ENCODE measurements around the gene ST8SIA3.
"Not testable (repeated sequence)": the region's sequence is repeated elsewhere in the genome, so short reads cannot be mapped to it uniquely, and the experiment has no call there.

The ST8SIA3 gene

GRCh38 chr18:57366528-57367081, 14.2 kb downstream of the ST8SIA3 start:
- no peak for DNase-seq (ENCODE audit: low read depth)

GRCh38 chr18:57372444-57372843, 20.1 kb downstream of the ST8SIA3 start:
- no peak for DNase-seq (ENCODE audit: low read depth)

- DNase-seq (ENCODE audit: low read depth), result no peak
Observed at GRCh38 chr18:57373017-57373416, 20.7 kb downstream of the ST8SIA3 start.

GRCh38 chr18:57376503-57376902, 24.1 kb downstream of the ST8SIA3 start:
- DNase-seq (ENCODE audit: low read depth), result no peak

GRCh38 chr18:57389271-57389670, 36.9 kb downstream of the ST8SIA3 start:
- no peak for DNase-seq (ENCODE audit: low read depth)

GRCh38 chr18:57390044-57390443, 37.7 kb downstream of the ST8SIA3 start:
- no peak for DNase-seq (ENCODE audit: low read depth)

- not testable (repeated sequence) for DNase-seq (ENCODE audit: low read depth)
Observed at GRCh38 chr18:57394749-57395148, 42.4 kb downstream of the ST8SIA3 start.

- DNase-seq (ENCODE audit: low read depth), result not testable (repeated sequence)
Observed at GRCh38 chr18:57396831-57397230, 44.5 kb downstream of the ST8SIA3 start.

- DNase-seq (ENCODE audit: low read depth), result no peak
Observed at GRCh38 chr18:57397440-57398132, 45.2 kb downstream of the ST8SIA3 start.

GRCh38 chr18:57404345-57404744, 52.0 kb downstream of the ST8SIA3 start:
- no peak for DNase-seq (ENCODE audit: low read depth)

GRCh38 chr18:57409650-57410049, 57.3 kb downstream of the ST8SIA3 start:
- no peak for DNase-seq (ENCODE audit: low read depth)

- DNase-seq (ENCODE audit: low read depth), result no peak
Observed at GRCh38 chr18:57410749-57411148, 58.4 kb downstream of the ST8SIA3 start.

GRCh38 chr18:57416542-57416941, 64.2 kb downstream of the ST8SIA3 start:
- no peak for DNase-seq (ENCODE audit: low read depth)

Measured in T-helper 22 cell (primary cell).